Suprapubic skin (tissue), 4 donors: ENCODE measurements around the gene CNN2. TPM values are rescaled to one million over a fixed set of nuclear protein-coding genes. Genes with fewer than 3 reads are reported as not detected.

Experiments
- DNase-seq, 2 donors: peaks; one replicate each; pipeline ENCODE4 v3.0.0-alpha.2; 2019; ENCODE audit warnings: low spot score in 2 of 2
- H3K27ac ChIP-seq: fragments of 200-600 bp; sonication (generic); one replicate; pipeline ENCODE4 v1.5.1; 2019
- H3K27me3 ChIP-seq: fragments of 200-600 bp; sonication (generic); one replicate; pipeline ENCODE4 v1.5.1; 2019
- H3K36me3 ChIP-seq: fragments of 200-600 bp; sonication (generic); one replicate; pipeline ENCODE4 v1.5.1; 2019
- H3K4me1 ChIP-seq: fragments of 200-600 bp; sonication (generic); one replicate; pipeline ENCODE4 v1.5.1; 2019
- H3K4me3 ChIP-seq: fragments of 200-600 bp; sonication (generic); one replicate; pipeline ENCODE4 v1.5.1; 2019; ENCODE audit warnings: mild to moderate bottlenecking
- H3K9me3 ChIP-seq: fragments of 200-600 bp; sonication (generic); one replicate; pipeline ENCODE4 v1.5.1; 2019
- CTCF ChIP-seq, 2 donors: fragments of 200-600 bp in 1 of 2; fragments of 450-650 bp in 1 of 2; sonication (generic) in 1 of 2; IDR thresholded peaks; one replicate each; pipeline ENCODE4 v1.5.1; 2016 to 2019; ENCODE audit warnings: antibody characterized with exemption in 2 of 2, mild to moderate bottlenecking in 1 of 2, moderate library complexity in 1 of 2
- EP300 ChIP-seq: sonication (generic); formaldehyde crosslinking; IDR thresholded peaks from one replicate; pipeline ENCODE4 v1.6.1; 2017; ENCODE audit warnings: antibody characterized with exemption
- POLR2A ChIP-seq, 2 donors: fragments of 450-650 bp; IDR thresholded peaks; one replicate each; pipeline ENCODE4 v1.6.1; 2017; ENCODE audit warnings: antibody characterized with exemption in 2 of 2, mild to moderate bottlenecking in 2 of 2, moderate library complexity in 2 of 2
- POLR2AphosphoS5 ChIP-seq, 3 donors: sonication (generic); formaldehyde crosslinking; IDR thresholded peaks; one replicate each; pipeline ENCODE4 v1.6.1; 2017; ENCODE audit warnings: antibody characterized with exemption in 3 of 3
- WGBS: methylation state at CpG from one replicate; pipeline ENCODE4 v1.1.5; 2018; 5-methylcytosine and 5-hydroxymethylcytosine counted together
- total RNA-seq, 4 donors: library from RNA; depleted of rRNA; stranded (reverse); fragments of >200 nt; gene quantifications; one replicate each; pipeline ENCODE4 v1.1.0, GENCODE V29; 2016

Gene CNN2
- total RNA-seq, 4 donors from 2014 or later = 44.0 to 75.1 (median 68.4) TPM

- peak in 1 of 2 donors; percentile 79 for DNase-seq
- Histone ChIP-seq H3K36me3 (no peaks in the 10 kb centered on the region), H3K9me3 (no peaks in the 10 kb centered on the region), H3K4me3 (no peak overlapping the region), H3K4me1 (peaks cover 21% of the 10 kb centered on the region), H3K27me3 (peaks cover 67% of the 10 kb centered on the region), H3K27ac (no peak overlapping the region)
- WGBS = 7% methylated on average over 3 of the region's 20 CpGs
- TF ChIP-seq CTCF (IDR thresholded peaks at IDR 0.05) = peak; percentile 83 to 94
- no peak for TF ChIP-seq EP300
- TF ChIP-seq POLR2A (IDR thresholded peaks at IDR 0.05) = no peak
- TF ChIP-seq POLR2AphosphoS5 (IDR thresholded peaks at IDR 0.05) = no peak
Measured at GRCh38 chr19:1001538-1002166, 24.8 kb upstream of the CNN2 start.

GRCh38 chr19:1002600-1002999, 23.8 kb upstream of the CNN2 start:
- Histone ChIP-seq H3K27me3 (peaks cover 57% of the 10 kb centered on the region), H3K4me3 (no peak overlapping the region), H3K27ac (no peak overlapping the region), H3K36me3 (no peaks in the 10 kb centered on the region), H3K4me1 (peaks cover 20% of the 10 kb centered on the region), H3K9me3 (no peaks in the 10 kb centered on the region)
- 73% methylated on average over 4 of the region's 4 CpGs for WGBS
- no peak for DNase-seq
- TF ChIP-seq EP300 (no peak), CTCF (IDR thresholded peaks at IDR 0.05) (no peak), POLR2AphosphoS5 (IDR thresholded peaks at IDR 0.05) (no peak), POLR2A (IDR thresholded peaks at IDR 0.05) (no peak)

- Histone ChIP-seq H3K27ac (no peak overlapping the region), H3K4me1 (peaks cover 20% of the 10 kb centered on the region), H3K4me3 (no peak overlapping the region), H3K9me3 (no peaks in the 10 kb centered on the region), H3K27me3 (peaks cover 50% of the 10 kb centered on the region), H3K36me3 (no peaks in the 10 kb centered on the region)
- WGBS = 73% methylated on average over 5 of the region's 37 CpGs
- TF ChIP-seq POLR2A (IDR thresholded peaks at IDR 0.05) (no peak), CTCF (IDR thresholded peaks at IDR 0.05) (no peak), EP300 (no peak), POLR2AphosphoS5 (IDR thresholded peaks at IDR 0.05) (no peak)
- DNase-seq = no peak
Measured at GRCh38 chr19:1003283-1003682, 23.1 kb upstream of the CNN2 start.

- 77% methylated on average over 10 of the region's 32 CpGs for WGBS
- peaks cover 20% of the 10 kb centered on the region for H3K4me1 ChIP-seq
Measured at GRCh38 chr19:1004204-1004802, 22.1 kb upstream of the CNN2 start.

GRCh38 chr19:1004803-1005664, 21.4 kb upstream of the CNN2 start:
- H3K36me3 ChIP-seq = peaks cover 17% of the 10 kb centered on the region
- no peaks in the 10 kb centered on the region for H3K9me3 ChIP-seq
- 87% methylated on average over 40 of the region's 70 CpGs for WGBS
- TF ChIP-seq EP300 (no peak), POLR2AphosphoS5 (IDR thresholded peaks at IDR 0.05) (no peak), CTCF (IDR thresholded peaks at IDR 0.05) (no peak), POLR2A (IDR thresholded peaks at IDR 0.05) (no peak)
- DNase-seq = no peak
- peaks cover 19% of the 10 kb centered on the region for H3K4me1 ChIP-seq
- H3K27ac ChIP-seq = no peak overlapping the region
- peaks cover 33% of the 10 kb centered on the region for H3K27me3 ChIP-seq
- no peak overlapping the region for H3K4me3 ChIP-seq

More at GRCh38 chr19:1004204-1004802, 22.1 kb upstream of the CNN2 start:
- no peaks in the 10 kb centered on the region for H3K9me3 ChIP-seq
- no peak overlapping the region for H3K4me3 ChIP-seq
- no peak for TF ChIP-seq EP300
- no peak for DNase-seq
- no peak overlapping the region for H3K27ac ChIP-seq
- H3K27me3 ChIP-seq = peaks cover 40% of the 10 kb centered on the region
- peaks cover 9% of the 10 kb centered on the region for H3K36me3 ChIP-seq
